GM19438 (cell line): ENCODE data around the gene PRKCH.
"Not testable (repeated sequence)": the region's sequence is repeated elsewhere in the genome, so short reads cannot be mapped to it uniquely, and the experiment has no call there.

Experiments used
- ATAC-seq: cut with Tn5 transposase; IDR thresholded peaks from one replicate; pipeline ENCODE4 v1.9.1; 2021; ENCODE audit warnings: low read depth; ENCODE audit not compliant: unreplicated experiment

The PRKCH gene

GRCh38 chr14:61444215-61444768 lies 122.9 kb downstream of the PRKCH start:
- ATAC-seq = peak; percentile 69

GRCh38 chr14:61451491-61451890 lies 130.1 kb downstream of the PRKCH start:
- ATAC-seq = no peak

GRCh38 chr14:61451891-61452400 lies 130.6 kb downstream of the PRKCH start:
- ATAC-seq = no peak

- ATAC-seq = no peak
These were observed 131.1 kb downstream of the PRKCH start for GRCh38 chr14:61452452-61452851.

- ATAC-seq = no peak
These were observed 131.9 kb downstream of the PRKCH start for GRCh38 chr14:61453103-61453767.

GRCh38 chr14:61454545-61454944 lies 133.2 kb downstream of the PRKCH start:
- no peak for ATAC-seq

- ATAC-seq = no peak
These were observed 134.0 kb downstream of the PRKCH start for GRCh38 chr14:61455351-61455750.

GRCh38 chr14:61456720-61457119 lies 135.3 kb downstream of the PRKCH start:
- peak; percentile 96 for ATAC-seq

GRCh38 chr14:61458766-61459165 lies 137.4 kb downstream of the PRKCH start:
- ATAC-seq = no peak

- no peak for ATAC-seq
These were observed 137.8 kb downstream of the PRKCH start for GRCh38 chr14:61459229-61459628.

GRCh38 chr14:61460063-61460462 lies 138.7 kb downstream of the PRKCH start:
- ATAC-seq = no peak

- ATAC-seq = no peak
These were observed 139.6 kb downstream of the PRKCH start for GRCh38 chr14:61460718-61461611.

GRCh38 chr14:61461808-61462275 lies 140.5 kb downstream of the PRKCH start:
- no peak for ATAC-seq

GRCh38 chr14:61462566-61463193 lies 141.3 kb downstream of the PRKCH start:
- no peak for ATAC-seq

GRCh38 chr14:61463664-61464285 lies 142.4 kb downstream of the PRKCH start:
- no peak for ATAC-seq

- not testable (repeated sequence) for ATAC-seq
These were observed 143.4 kb downstream of the PRKCH start for GRCh38 chr14:61464539-61465320.

GRCh38 chr14:61466249-61466904 lies 145.0 kb downstream of the PRKCH start:
- ATAC-seq = no peak

GRCh38 chr14:61466905-61467280 lies 145.5 kb downstream of the PRKCH start:
- ATAC-seq = no peak

GRCh38 chr14:61467296-61467695 lies 145.9 kb downstream of the PRKCH start:
- no peak for ATAC-seq
